CD14-positive monocyte (primary cell): ENCODE measurements around the gene LIMS4. TPM values are rescaled to one million over a fixed set of nuclear protein-coding genes. Genes with fewer than 3 reads are reported as not detected.
"Not testable (repeated sequence)": the region's sequence is repeated elsewhere in the genome, so short reads cannot be mapped to it uniquely, and the experiment has no call there.

Experiments
- DNase-seq, 3 donors: peaks; one replicate each; pipeline ENCODE4 v3.0.0-alpha.2; 2011 to 2022
- H2AFZ ChIP-seq: 2 replicates; pipeline ENCODE4 v1.6.0; 2012; ENCODE audit warnings: mild to moderate bottlenecking, low read depth, low read length, inconsistent platforms; ENCODE audit not compliant: insufficient read depth, poor library complexity, severe bottlenecking
- H3K27ac ChIP-seq, 2 donors: 1 replicate in 1 of 2; 2 replicates in 1 of 2; pipeline ENCODE4 v1.5.1; 2012 to 2013; ENCODE audit warnings: low read length in 2 of 2, control low read depth in 1 of 2, inconsistent platforms in 1 of 2, low read depth in 1 of 2, mild to moderate bottlenecking in 1 of 2
- H3K27me3 ChIP-seq, 2 donors: one replicate each; pipeline versions ENCODE4 v1.6.0 to v1.6.1; 2011 to 2013; ENCODE audit warnings: low read length in 2 of 2; ENCODE audit not compliant: control insufficient read depth in 2 of 2, insufficient read depth in 2 of 2
- H3K36me3 ChIP-seq, 2 donors: replicated peaks in 1 of 2; 1 replicate in 1 of 2; 2 replicates in 1 of 2; pipeline versions ENCODE4 v1.5.1 to v1.6.1; 2012 to 2013; ENCODE audit warnings: low read length in 2 of 2, control low read depth in 1 of 2, inconsistent platforms in 1 of 2, mild to moderate bottlenecking in 1 of 2; ENCODE audit not compliant: insufficient read depth in 2 of 2, control insufficient read depth in 1 of 2
- H3K4me1 ChIP-seq, 2 donors: 1 replicate in 1 of 2; 2 replicates in 1 of 2; pipeline versions ENCODE4 v1.5.1 to v1.6.1; 2012 to 2013; ENCODE audit warnings: low read length in 2 of 2, control low read depth in 1 of 2, inconsistent platforms in 1 of 2, mild to moderate bottlenecking in 1 of 2, moderate library complexity in 1 of 2; ENCODE audit not compliant: insufficient read depth in 2 of 2, control insufficient read depth in 1 of 2
- H3K4me2 ChIP-seq: replicated peaks from 2 replicates; pipeline ENCODE3; 2012; ENCODE audit warnings: low read length, moderate library complexity, mild to moderate bottlenecking; ENCODE audit not compliant: poor library complexity, severe bottlenecking; ENCODE audit errors: extremely low read depth
- H3K4me3 ChIP-seq, 3 experiments: fragments of 200-600 bp in 1 of 3; sonication (generic) in 1 of 3; replicated peaks in 1 of 3; 1 replicate in 2 of 3; 2 replicates in 1 of 3; pipeline ENCODE4 v1.5.1; 2011 to 2013; ENCODE audit warnings: low read length in 3 of 3, mild to moderate bottlenecking in 3 of 3, control low read depth in 2 of 3, low read depth in 2 of 3, inconsistent platforms in 1 of 3, moderate library complexity in 1 of 3
- H3K79me2 ChIP-seq: 2 replicates; pipeline ENCODE4 v1.6.0; 2012; ENCODE audit warnings: mild to moderate bottlenecking, control low read depth, inconsistent platforms, low read length, moderate library complexity; ENCODE audit not compliant: insufficient read depth
- H3K9ac ChIP-seq: 2 replicates; pipeline ENCODE4 v1.6.0; 2017; ENCODE audit warnings: low read length, mild to moderate bottlenecking; ENCODE audit not compliant: insufficient read depth, poor library complexity, severe bottlenecking
- H3K9me3 ChIP-seq, 2 donors: replicated peaks in 1 of 2; 1 replicate in 1 of 2; 2 replicates in 1 of 2; pipeline versions ENCODE4 v1.5.1 to v1.6.1; 2012 to 2013; ENCODE audit warnings: low read length in 2 of 2, control low read depth in 1 of 2; ENCODE audit not compliant: control insufficient read depth in 1 of 2, insufficient read depth in 1 of 2
- H4K20me1 ChIP-seq: 2 replicates; pipeline ENCODE4 v1.6.0; 2012; ENCODE audit warnings: mild to moderate bottlenecking, low read length, control low read depth, moderate library complexity; ENCODE audit not compliant: insufficient read depth
- H3K27ac Mint-ChIP-seq, 7 donors: one replicate each; pipeline ENCODE4 v1.8.0; 2020; ENCODE audit warnings: mild to moderate bottlenecking in 7 of 7, mixed read lengths in 7 of 7, moderate library complexity in 6 of 7, inconsistent platforms in 2 of 7
- H3K27me3 Mint-ChIP-seq, 3 donors: one replicate each; pipeline ENCODE4 v1.8.0; 2021 to 2022; ENCODE audit warnings: low read depth in 3 of 3, mild to moderate bottlenecking in 3 of 3, mixed read lengths in 3 of 3, moderate library complexity in 3 of 3, inconsistent platforms in 1 of 3
- H3K36me3 Mint-ChIP-seq, 2 donors: one replicate each; pipeline ENCODE4 v1.8.0; 2020; ENCODE audit warnings: mixed read lengths in 2 of 2, inconsistent platforms in 1 of 2, mild to moderate bottlenecking in 1 of 2
- H3K4me1 Mint-ChIP-seq: one replicate; pipeline ENCODE4 v1.8.0; 2020; ENCODE audit warnings: mild to moderate bottlenecking, mixed read lengths
- H3K4me3 Mint-ChIP-seq, 2 donors: one replicate each; pipeline ENCODE4 v1.8.0; 2020; ENCODE audit warnings: mild to moderate bottlenecking in 2 of 2, mixed read lengths in 2 of 2, moderate library complexity in 1 of 2
- H3K9me3 Mint-ChIP-seq, 7 donors: one replicate each; pipeline ENCODE4 v1.8.0; 2020 to 2022; ENCODE audit warnings: mixed read lengths in 7 of 7, mild to moderate bottlenecking in 6 of 7, moderate library complexity in 6 of 7, inconsistent platforms in 2 of 7
- WGBS: methylation state at CpG from one replicate; pipeline ENCODE4 v1.1.5; 2013; ENCODE audit warnings: missing lambda C conversion rate; ENCODE audit not compliant: insufficient coverage; 5-methylcytosine and 5-hydroxymethylcytosine counted together
- intact Hi-C, 2 donors: fragments of 100-400 bp; cut with micrococcal nuclease; formaldehyde crosslinking; loops; one replicate each; pipeline versions ENCODE4 v1.15.0 to v1.15.1; 2023
- polyA plus RNA-seq, 3 donors: library from polyadenylated mRNA; depleted of rRNA in 1 of 3; unstranded in 2 of 3; stranded (reverse) in 1 of 3; fragments of 300-500 nt in 2 of 3; fragments of >200 nt in 1 of 3; fragmentation: Illumina TruSeq in 2 of 3; gene quantifications; 1 replicate in 2 of 3; 2 replicates in 1 of 3; pipeline ENCODE4 v1.2.3, GENCODE V29; 2012 to 2021

Gene LIMS4
- polyA plus RNA-seq, 3 donors, result 0.51 to 5.1 (median 5.1) TPM

DNA sequence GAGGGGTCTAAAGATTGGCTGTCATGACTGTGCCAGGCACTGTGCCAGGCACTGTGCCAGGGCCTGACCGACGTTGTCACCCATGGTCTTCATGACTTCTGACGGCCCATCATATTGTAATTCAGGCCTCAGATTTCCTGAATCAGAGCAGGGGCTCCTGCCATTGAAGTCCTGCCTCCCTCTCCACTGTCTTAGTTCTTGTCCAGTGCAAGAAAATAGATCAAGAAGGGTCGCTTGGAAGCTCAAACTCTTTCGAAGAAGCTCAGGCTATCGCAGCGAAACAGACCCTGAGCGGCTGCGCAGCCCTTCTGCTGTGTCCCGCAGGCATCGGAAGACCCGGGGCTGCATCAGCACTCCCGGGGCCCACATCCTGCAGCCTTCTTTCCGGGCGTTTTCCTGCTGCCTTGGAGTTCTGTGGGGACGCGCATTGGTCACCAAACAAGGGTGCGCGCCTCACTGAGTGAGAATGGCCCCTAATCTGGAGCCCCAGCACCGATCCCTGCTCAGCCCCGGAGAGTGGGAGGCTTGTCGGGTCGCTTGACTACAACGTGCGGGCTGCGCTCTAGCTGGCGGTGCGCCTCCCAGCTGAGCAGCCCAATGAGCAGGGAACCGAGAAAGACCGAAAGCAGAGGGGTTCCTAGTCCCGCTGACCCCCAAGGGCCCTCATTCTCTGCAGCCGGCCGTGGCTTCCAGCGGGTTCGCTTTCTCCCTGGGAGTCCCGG, 49.6 kb downstream of the LIMS4 start:
- H3K36me3 Mint-ChIP-seq, result not testable (repeated sequence)
- no CpG with 5 or more reads among the region's 36 CpGs for WGBS

DNA sequence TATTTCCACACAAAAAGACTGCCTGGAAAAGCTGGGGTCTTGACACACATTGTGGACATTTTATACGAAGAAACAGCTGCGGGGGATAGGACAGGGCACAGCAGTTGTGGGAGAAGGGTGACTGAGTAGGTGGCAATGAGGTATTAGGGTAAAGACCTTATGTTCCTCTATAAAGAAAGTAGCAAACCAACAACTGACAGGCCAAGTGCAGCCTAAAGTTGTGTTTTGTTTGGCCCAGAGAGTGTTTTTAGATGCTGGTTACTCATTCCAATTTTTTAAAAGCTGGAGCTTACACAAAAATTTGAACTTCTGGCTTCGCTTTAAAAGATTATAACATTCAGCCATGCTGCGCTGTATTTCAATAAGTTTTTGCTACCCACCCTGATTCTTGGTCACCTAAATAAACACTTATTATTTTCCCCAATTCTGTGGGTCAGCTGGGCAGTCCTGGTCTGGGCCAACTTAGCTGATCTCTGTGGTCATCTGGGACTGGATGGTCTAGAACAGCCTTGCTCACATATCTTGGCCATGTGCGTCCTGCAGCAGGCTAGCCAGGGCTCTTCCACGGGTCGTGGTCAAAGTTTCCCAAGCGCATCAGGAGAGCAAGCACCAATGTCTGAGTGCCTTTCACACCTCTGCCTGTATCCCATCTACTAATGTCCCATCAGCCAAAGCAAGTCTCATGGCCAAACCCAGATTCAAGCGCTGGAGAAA, 51.8 kb downstream of the LIMS4 start:
- H2AFZ ChIP-seq, H3K36me3 Mint-ChIP-seq, DNase-seq, H3K9me3 Mint-ChIP-seq, H3K9me3 ChIP-seq, H3K79me2 ChIP-seq, H3K27me3 Mint-ChIP-seq, H3K27ac Mint-ChIP-seq, H3K27ac ChIP-seq, H3K36me3 ChIP-seq, H3K4me3 Mint-ChIP-seq, H3K4me1 Mint-ChIP-seq, H3K9ac ChIP-seq, H3K4me1 ChIP-seq, H4K20me1 ChIP-seq, H3K4me3 ChIP-seq, H3K27me3 ChIP-seq, intact Hi-C loops, H3K4me2 ChIP-seq: not testable (repeated sequence)
- WGBS, result no CpG with 5 or more reads among the region's 9 CpGs

More for the DNA sequence above, 49.6 kb downstream of the LIMS4 start:
- intact Hi-C loops, H3K27ac ChIP-seq, DNase-seq, H3K36me3 ChIP-seq, H3K27ac Mint-ChIP-seq, H3K4me1 Mint-ChIP-seq, H3K4me3 ChIP-seq, H3K4me3 Mint-ChIP-seq, H3K27me3 Mint-ChIP-seq, H4K20me1 ChIP-seq, H3K9me3 Mint-ChIP-seq, H3K27me3 ChIP-seq, H3K79me2 ChIP-seq, H2AFZ ChIP-seq, H3K4me1 ChIP-seq, H3K9me3 ChIP-seq, H3K4me2 ChIP-seq, H3K9ac ChIP-seq: not testable (repeated sequence)

DNA sequence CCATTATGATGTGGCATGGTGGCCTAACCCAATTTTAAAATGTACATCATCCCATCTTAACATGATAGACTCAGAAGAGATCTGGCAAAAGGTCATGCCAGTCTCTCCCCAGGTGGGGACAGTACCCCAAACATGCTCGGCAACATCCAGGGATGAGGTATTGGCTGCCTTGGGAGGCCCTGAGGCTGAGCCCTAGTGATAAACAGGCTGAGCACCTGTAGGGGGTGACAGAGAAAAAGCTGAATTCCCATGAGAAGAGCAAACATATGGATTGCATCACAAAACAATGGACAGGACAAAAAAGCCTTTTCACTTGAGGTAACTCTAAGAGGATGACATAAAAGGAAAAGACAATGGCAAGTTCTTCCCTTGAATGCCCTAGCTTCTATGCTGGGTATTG, 65.5 kb downstream of the LIMS4 start:
- H3K27me3 ChIP-seq, H3K27ac Mint-ChIP-seq, intact Hi-C loops, H3K4me2 ChIP-seq, H4K20me1 ChIP-seq, H3K9me3 Mint-ChIP-seq, H3K4me3 Mint-ChIP-seq, H3K9ac ChIP-seq, H3K36me3 Mint-ChIP-seq, H3K79me2 ChIP-seq, H3K9me3 ChIP-seq, H3K4me1 ChIP-seq, H3K4me1 Mint-ChIP-seq, H3K4me3 ChIP-seq, H3K36me3 ChIP-seq, DNase-seq, H3K27ac ChIP-seq, H2AFZ ChIP-seq, H3K27me3 Mint-ChIP-seq: not testable (repeated sequence)
- no CpG with 5 or more reads among the region's 1 CpG for WGBS

DNA sequence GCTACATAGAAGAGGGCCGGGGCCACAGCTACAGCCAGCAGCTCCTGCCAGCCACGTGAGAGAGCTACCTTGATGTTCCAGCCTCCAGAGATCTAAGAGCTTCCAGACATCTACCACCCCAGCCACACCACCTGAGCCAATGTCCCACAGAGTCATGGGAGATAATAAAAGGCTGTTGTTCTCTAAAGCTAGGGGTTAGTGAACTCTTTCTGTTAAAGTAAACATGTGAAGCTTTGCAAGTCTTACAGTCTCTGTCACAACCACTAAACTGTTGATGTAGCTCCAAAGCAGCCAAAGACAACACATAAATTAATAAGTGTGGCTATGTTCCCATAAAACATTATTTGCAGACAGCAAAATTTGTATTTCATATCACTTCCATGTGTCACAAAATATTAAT, 67.6 kb downstream of the LIMS4 start:
- no CpG with 5 or more reads among the region's 2 CpGs for WGBS
- intact Hi-C loops, H3K27me3 ChIP-seq, H3K27ac Mint-ChIP-seq, H3K36me3 Mint-ChIP-seq, H2AFZ ChIP-seq, H3K4me1 Mint-ChIP-seq, H4K20me1 ChIP-seq, H3K9ac ChIP-seq, H3K9me3 ChIP-seq, H3K4me3 Mint-ChIP-seq, H3K9me3 Mint-ChIP-seq, H3K4me2 ChIP-seq, H3K27ac ChIP-seq, H3K4me3 ChIP-seq, DNase-seq, H3K4me1 ChIP-seq, H3K36me3 ChIP-seq, H3K27me3 Mint-ChIP-seq, H3K79me2 ChIP-seq: not testable (repeated sequence)
